Right lobe of liver (tissue), 6 donors: Measurements from ENCODE around the gene ELOB. TPM values are rescaled to one million over a fixed set of nuclear protein-coding genes. Genes with fewer than 3 reads are reported as not detected.
A peak's percentile ranks its signal among the peaks of the same experiment; 100 is the strongest.

ENCODE experiments used
- ATAC-seq, 4 donors: fragments of 200-7000 bp; cut with Tn5 transposase; one replicate each; pipeline ENCODE4 v1.9.1; 2020; ENCODE audit warnings: mild to moderate bottlenecking in 4 of 4, moderate library complexity in 4 of 4
- DNase-seq, 3 donors: peaks; one replicate each; pipeline ENCODE4 v3.0.0-alpha.2; 2020
- H3K27ac ChIP-seq, 3 donors: fragments of 200-600 bp; one replicate each; pipeline ENCODE4 v1.8.0; 2022
- H3K27me3 ChIP-seq, 2 donors: fragments of 200-600 bp; one replicate each; pipeline ENCODE4 v1.8.0; 2022
- H3K36me3 ChIP-seq, 4 donors: fragments of 200-600 bp; sonication (generic) in 1 of 4; one replicate each; pipeline versions ENCODE4 v1.5.1 to v1.8.0; 2017 to 2022; ENCODE audit warnings: control low read depth in 1 of 4
- H3K4me1 ChIP-seq, 4 donors: fragments of 200-600 bp; sonication (generic) in 1 of 4; one replicate each; pipeline versions ENCODE4 v1.5.1 to v1.8.0; 2017 to 2022; ENCODE audit warnings: control low read depth in 1 of 4
- H3K4me3 ChIP-seq, 3 donors: fragments of 200-600 bp; one replicate each; pipeline ENCODE4 v1.8.0; 2022
- H3K9me3 ChIP-seq, 4 donors: fragments of 200-600 bp; sonication (generic) in 1 of 4; one replicate each; pipeline versions ENCODE4 v1.5.1 to v1.8.0; 2017 to 2022; ENCODE audit warnings: control low read depth in 1 of 4
- POLR2A ChIP-seq: fragments of 450-650 bp; IDR thresholded peaks from one replicate; pipeline ENCODE4 v1.6.1; 2017; ENCODE audit warnings: antibody characterized with exemption, mild to moderate bottlenecking
- WGBS: methylation state at CpG from one replicate; pipeline ENCODE4 v1.1.6; 2018; ENCODE audit warnings: low coverage, low lambda C conversion rate; ENCODE audit not compliant: insufficient coverage; ENCODE audit errors: missing lambda C conversion rate; 5-methylcytosine and 5-hydroxymethylcytosine counted together
- intact Hi-C, 2 donors: fragments of 100-400 bp; cut with DNase I; formaldehyde crosslinking; loops; one replicate each; pipeline versions ENCODE4 v1.11.2 to v1.14.1; 2022
- total RNA-seq, 6 experiments: library from RNA; depleted of rRNA in 2 of 6; stranded (reverse); fragments of >200 nt in 2 of 6; fragmentation: NEBNext Ultra II Directional in 3 of 6; extraction: Animal tissue kit (Norgen Biotek cat#: 25700) in 3 of 6; gene quantifications; one replicate each; pipeline versions ENCODE4 v1.1.0 to v1.2.4, GENCODE V29; 2016 to 2023
- TF ChIP-seq, protein P1 (sequence below), 4 donors: fragments of 200-600 bp in 3 of 4; fragments of 450-650 bp in 1 of 4; IDR thresholded peaks; one replicate each; pipeline versions ENCODE4 v1.5.1 to v1.8.0; 2016 to 2022; ENCODE audit warnings: antibody characterized with exemption in 4 of 4, mild to moderate bottlenecking in 2 of 4
- donor health status: DM: no; HTN: yes; CAD: no.
- donor health status: DM: no; HTN: no; CAD: no.
- donor health status: DM: no; HTN: no; CAD: no.
- donor health status: DM: no; HTN: yes; CAD: no.
- donor health status: DM: no; HTN: yes; CAD: no.

Gene ELOB
- total RNA-seq, 6 experiments from 2014 or later: 97.5 to 521 (median 122) TPM

DNA sequence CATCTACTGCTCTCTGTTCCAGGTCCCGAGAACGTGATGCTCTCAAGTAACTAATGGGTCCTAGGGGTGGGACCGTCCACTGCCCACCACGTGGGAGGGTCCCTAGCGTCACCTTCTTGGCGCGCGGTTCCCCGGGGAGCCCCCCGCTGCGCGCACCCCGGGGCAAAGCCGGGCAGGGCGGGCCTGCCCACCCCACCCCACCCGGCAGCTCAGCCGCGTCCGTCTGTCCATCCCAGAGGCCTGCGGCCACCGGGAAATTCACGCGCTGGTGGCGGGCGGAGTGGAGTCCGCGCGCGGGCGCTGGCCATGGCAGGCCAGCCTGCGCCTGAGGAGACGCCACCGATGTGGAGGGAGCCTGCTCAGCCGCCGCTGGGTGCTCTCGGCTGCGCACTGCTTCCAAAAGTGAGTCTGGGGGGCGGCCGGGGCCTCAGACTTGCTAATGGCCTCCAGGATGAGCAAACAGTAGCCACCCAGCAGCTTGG, 21.7 kb upstream of the ELOB start:
- Histone ChIP-seq H3K9me3 (no peaks in the 10 kb centered on the region), H3K36me3 (no peaks in the 10 kb centered on the region), H3K27ac (no peak overlapping the region), H3K4me1 (no peaks in the 10 kb centered on the region), H3K27me3 (no peaks in the 10 kb centered on the region), H3K4me3 (no peak overlapping the region)
- DNase-seq: no peak
- no peak for TF ChIP-seq POLR2A
- TF ChIP-seq, protein P1, sequence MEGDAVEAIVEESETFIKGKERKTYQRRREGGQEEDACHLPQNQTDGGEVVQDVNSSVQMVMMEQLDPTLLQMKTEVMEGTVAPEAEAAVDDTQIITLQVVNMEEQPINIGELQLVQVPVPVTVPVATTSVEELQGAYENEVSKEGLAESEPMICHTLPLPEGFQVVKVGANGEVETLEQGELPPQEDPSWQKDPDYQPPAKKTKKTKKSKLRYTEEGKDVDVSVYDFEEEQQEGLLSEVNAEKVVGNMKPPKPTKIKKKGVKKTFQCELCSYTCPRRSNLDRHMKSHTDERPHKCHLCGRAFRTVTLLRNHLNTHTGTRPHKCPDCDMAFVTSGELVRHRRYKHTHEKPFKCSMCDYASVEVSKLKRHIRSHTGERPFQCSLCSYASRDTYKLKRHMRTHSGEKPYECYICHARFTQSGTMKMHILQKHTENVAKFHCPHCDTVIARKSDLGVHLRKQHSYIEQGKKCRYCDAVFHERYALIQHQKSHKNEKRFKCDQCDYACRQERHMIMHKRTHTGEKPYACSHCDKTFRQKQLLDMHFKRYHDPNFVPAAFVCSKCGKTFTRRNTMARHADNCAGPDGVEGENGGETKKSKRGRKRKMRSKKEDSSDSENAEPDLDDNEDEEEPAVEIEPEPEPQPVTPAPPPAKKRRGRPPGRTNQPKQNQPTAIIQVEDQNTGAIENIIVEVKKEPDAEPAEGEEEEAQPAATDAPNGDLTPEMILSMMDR (IDR thresholded peaks at IDR 0.05): no peak
- no peak for ATAC-seq
- whole genome bisulfite sequencing: no CpG with 5 or more reads among the region's 39 CpGs
- intact Hi-C loops: no loop called here

DNA sequence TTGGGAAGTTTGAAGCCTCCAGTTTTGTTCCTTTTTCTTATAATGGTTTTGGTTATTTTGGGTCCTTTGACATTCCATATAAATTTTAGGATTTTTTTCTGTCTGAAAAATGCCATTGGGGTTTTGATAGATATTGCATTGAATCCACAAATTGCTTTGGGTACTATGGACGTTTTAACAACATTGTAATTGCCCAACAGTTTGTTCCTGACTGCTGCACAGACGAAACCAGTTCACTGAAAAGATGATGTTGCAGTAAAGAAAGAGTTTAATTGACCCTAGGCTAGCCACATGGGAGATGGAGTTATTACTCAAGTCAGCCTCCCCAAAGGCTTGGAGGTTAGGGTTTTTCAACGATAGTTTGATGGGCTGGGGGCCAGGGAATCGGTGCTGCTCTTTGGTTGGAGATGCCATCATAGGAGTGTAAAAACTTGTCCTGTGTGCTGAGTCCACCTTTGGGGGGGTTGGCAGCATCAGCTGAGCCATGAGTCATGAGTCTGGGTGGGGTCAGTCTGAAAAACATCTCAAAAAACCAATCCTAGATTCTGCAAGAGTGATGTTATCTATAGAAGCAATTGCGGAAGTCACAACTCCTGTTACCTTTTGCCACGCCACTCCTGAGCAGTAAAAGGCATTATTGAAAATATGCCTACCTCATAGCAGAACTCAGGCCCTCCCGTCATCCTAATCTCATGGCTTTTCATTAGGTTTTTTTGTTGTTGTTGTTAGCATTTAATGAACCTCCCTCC, 18.5 kb upstream of the ELOB start:
- H3K27me3 ChIP-seq: no peaks in the 10 kb centered on the region
- DNase-seq (peak in 1 of 3 donors; percentile 1), ATAC-seq (no peak)
- no peak for TF ChIP-seq POLR2A
- TF ChIP-seq, protein P1 (IDR thresholded peaks at IDR 0.05): no peak
- H3K9me3 ChIP-seq: no peaks in the 10 kb centered on the region
- no peak overlapping the region for H3K4me3 ChIP-seq
- WGBS: 42% methylated on average over 7 of the region's 7 CpGs
- no peaks in the 10 kb centered on the region for H3K4me1 ChIP-seq
- intact Hi-C loops: no loop called here
- H3K27ac ChIP-seq: no peak overlapping the region
- H3K36me3 ChIP-seq: no peaks in the 10 kb centered on the region

DNA sequence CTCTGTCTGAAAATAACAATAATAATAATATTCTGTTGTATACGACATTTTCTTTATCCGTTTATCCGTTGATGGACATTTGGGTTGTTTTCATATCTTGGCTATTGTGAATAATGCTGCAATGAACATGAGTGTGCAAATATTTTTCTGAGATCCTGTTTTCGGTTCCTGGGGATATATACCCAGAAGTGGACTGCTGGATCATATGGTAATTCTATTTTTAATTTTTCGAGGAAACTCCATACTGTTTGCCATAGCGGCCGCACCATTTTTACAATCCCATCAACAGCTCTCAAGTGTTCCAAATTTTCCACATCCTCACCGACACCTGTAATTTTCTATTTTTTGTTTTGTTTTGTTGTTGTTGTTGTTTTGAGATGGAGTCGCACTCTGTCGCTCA, 15.9 kb upstream of the ELOB start:
- Histone ChIP-seq H3K27ac (no peak overlapping the region), H3K4me3 (no peak overlapping the region), H3K27me3 (no peaks in the 10 kb centered on the region), H3K9me3 (no peaks in the 10 kb centered on the region), H3K4me1 (no peaks in the 10 kb centered on the region), H3K36me3 (no peaks in the 10 kb centered on the region)
- intact Hi-C loops: no loop called here
- TF ChIP-seq, protein P1 (IDR thresholded peaks at IDR 0.05): no peak
- no peak for TF ChIP-seq POLR2A
- no peak for ATAC-seq
- WGBS: 63% methylated on average over 10 of the region's 10 CpGs
- DNase-seq: no peak

DNA sequence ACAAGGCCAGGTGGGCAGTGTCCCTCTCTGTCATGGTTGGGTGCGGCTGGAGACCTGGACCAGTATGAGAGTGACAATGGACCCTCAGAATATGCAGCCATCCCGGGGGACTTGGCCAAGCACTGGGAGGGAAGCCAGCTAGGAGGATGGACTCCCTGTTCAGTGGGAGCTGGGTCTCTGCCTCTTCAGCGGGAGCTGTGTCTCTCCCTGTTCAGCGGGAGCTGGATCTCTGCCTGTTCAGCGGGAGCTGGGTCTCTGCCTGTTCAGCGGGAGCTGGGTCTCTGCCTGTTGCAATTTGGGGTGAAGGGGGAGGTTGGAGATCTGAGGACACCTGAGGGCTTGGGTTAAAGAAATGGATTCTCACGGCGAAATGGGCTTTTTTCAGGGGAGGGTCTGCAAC, 14.1 kb upstream of the ELOB start:
- Histone ChIP-seq H3K4me3 (no peak overlapping the region), H3K27ac (no peak overlapping the region), H3K36me3 (no peaks in the 10 kb centered on the region), H3K9me3 (no peaks in the 10 kb centered on the region), H3K27me3 (peaks cover 0 to 4% of the 10 kb centered on the region in 2 donors), H3K4me1 (no peaks in the 10 kb centered on the region)
- WGBS: 67% methylated on average over 4 of the region's 8 CpGs
- no peak for TF ChIP-seq POLR2A
- TF ChIP-seq, protein P1 (IDR thresholded peaks at IDR 0.05): no peak
- DNase-seq: peak in 1 of 3 donors; percentile 33
- intact Hi-C loops: no loop called here
- ATAC-seq: no peak
